Ovary (tissue), 3 donors: Measurements from ENCODE around the gene SPATA31E1.

Experiments used
- CTCF ChIP-seq, 3 donors: fragments of 450-650 bp in 2 of 3; fragments of 200-600 bp in 1 of 3; IDR thresholded peaks; one replicate each; pipeline versions ENCODE4 v1.5.1 to v1.8.0; 2016 to 2022; ENCODE audit warnings: antibody characterized with exemption in 3 of 3, mild to moderate bottlenecking in 1 of 3
- EP300 ChIP-seq: sonication (generic); formaldehyde crosslinking; IDR thresholded peaks from one replicate; pipeline ENCODE4 v1.6.1; 2017; ENCODE audit warnings: antibody characterized with exemption
- POLR2A ChIP-seq: fragments of 450-650 bp; IDR thresholded peaks from one replicate; pipeline ENCODE4 v1.6.1; 2017; ENCODE audit warnings: antibody characterized with exemption, mild to moderate bottlenecking, moderate library complexity
- donor health status: DM: no; HTN: no; CAD: no.

- TF ChIP-seq CTCF (IDR thresholded peaks at IDR 0.05) (no peak), POLR2A (no peak), EP300 (no peak)
These were observed 28.1 kb downstream of the SPATA31E1 start for GRCh38 chr9:87910821-87911220.
